IMR-90 (cell line): ENCODE data around the gene GSS.

Experiments used
- BHLHE40 ChIP-seq: fragments of 150-350 bp; IDR thresholded peaks from 2 replicates; pipeline ENCODE4 v1.6.1; 2016; ENCODE audit warnings: mild to moderate bottlenecking, low read depth, low read length
- CEBPB ChIP-seq: IDR thresholded peaks from 2 replicates; pipeline ENCODE4 v1.6.1; 2012; ENCODE audit warnings: low read depth, low read length, improper control_type of control experiment
- MAFK ChIP-seq: IDR thresholded peaks from 2 replicates; pipeline ENCODE4 v1.6.1; 2012; ENCODE audit warnings: low read depth, low read length, improper control_type of control experiment
- POLR2A ChIP-seq: IDR thresholded peaks from 2 replicates; pipeline ENCODE4 v1.6.1; 2012; ENCODE audit warnings: mild to moderate bottlenecking, low read depth, low read length
- RAD21 ChIP-seq: IDR thresholded peaks from 2 replicates; pipeline ENCODE4 v1.6.1; 2012; ENCODE audit warnings: low read length, improper control_type of control experiment
- RCOR1 ChIP-seq: IDR thresholded peaks from 2 replicates; pipeline ENCODE4 v1.6.1; 2012; ENCODE audit warnings: mild to moderate bottlenecking, low read length, improper control_type of control experiment; ENCODE audit not compliant: insufficient replicate concordance
- RFX5 ChIP-seq: IDR thresholded peaks from 2 replicates; pipeline ENCODE4 v1.8.0; 2012; ENCODE audit warnings: low read depth, mild to moderate bottlenecking, low read length, moderate library complexity
- SMC3 ChIP-seq: fragments of 150-350 bp; IDR thresholded peaks from 2 replicates; pipeline ENCODE4 v1.6.1; 2016; ENCODE audit warnings: low read depth, mild to moderate bottlenecking, antibody characterized with exemption, low read length, moderate library complexity
- TF ChIP-seq, protein P1 (sequence below): conservative IDR thresholded peaks from 2 replicates; pipeline ENCODE4 v1.5.1; 2012; ENCODE audit warnings: mild to moderate bottlenecking, low read depth, low read length, improper control_type of control experiment
- TF ChIP-seq, protein P2 (sequence below): fragments of 150-350 bp; IDR thresholded peaks from 2 replicates; pipeline ENCODE4 v1.6.1; 2016; ENCODE audit warnings: low read depth, mild to moderate bottlenecking, low read length, moderate library complexity, borderline replicate concordance

DNA sequence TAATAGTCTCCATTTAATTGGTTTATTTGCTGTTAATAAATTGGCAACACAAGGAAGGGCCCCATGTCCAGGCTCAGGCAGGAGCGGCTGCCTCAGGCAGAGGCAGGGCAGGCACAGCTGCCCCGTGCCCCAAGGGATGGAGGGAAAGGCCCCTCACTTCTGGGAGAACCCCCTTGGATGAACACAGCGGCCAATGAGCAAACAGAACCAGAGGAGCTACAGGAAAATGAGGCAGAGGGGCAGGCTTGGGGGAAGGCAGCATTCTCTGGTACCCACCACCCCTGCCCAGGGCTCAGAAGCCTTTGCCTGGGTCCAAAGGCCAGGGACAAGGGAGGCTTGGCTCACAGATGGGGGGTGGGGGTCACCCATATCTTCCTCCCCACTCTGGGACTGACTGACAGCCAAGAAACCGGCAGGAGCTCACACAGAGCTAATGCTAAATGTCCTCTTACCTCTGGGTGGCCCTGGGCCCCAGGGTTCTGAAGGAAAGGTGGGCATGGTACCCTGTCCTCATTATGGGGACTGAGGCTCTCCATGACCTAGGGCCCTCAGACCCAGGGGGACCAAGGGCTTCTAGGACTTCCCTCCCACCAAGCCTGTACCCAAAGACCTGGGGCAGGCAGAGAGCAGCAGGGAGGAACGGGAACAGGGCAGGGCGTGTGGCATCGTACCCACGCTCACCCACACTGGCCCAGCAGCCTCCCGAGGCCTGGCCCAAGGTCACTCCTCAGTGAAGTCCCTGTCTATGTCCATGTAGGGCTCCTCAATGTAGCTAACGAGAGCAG, 47.0 kb upstream of the GSS start:
- TF ChIP-seq POLR2A: no peak
- no peak for TF ChIP-seq RAD21
- TF ChIP-seq, protein P1, sequence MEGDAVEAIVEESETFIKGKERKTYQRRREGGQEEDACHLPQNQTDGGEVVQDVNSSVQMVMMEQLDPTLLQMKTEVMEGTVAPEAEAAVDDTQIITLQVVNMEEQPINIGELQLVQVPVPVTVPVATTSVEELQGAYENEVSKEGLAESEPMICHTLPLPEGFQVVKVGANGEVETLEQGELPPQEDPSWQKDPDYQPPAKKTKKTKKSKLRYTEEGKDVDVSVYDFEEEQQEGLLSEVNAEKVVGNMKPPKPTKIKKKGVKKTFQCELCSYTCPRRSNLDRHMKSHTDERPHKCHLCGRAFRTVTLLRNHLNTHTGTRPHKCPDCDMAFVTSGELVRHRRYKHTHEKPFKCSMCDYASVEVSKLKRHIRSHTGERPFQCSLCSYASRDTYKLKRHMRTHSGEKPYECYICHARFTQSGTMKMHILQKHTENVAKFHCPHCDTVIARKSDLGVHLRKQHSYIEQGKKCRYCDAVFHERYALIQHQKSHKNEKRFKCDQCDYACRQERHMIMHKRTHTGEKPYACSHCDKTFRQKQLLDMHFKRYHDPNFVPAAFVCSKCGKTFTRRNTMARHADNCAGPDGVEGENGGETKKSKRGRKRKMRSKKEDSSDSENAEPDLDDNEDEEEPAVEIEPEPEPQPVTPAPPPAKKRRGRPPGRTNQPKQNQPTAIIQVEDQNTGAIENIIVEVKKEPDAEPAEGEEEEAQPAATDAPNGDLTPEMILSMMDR: no peak
- TF ChIP-seq BHLHE40: no peak
- TF ChIP-seq, protein P2, sequence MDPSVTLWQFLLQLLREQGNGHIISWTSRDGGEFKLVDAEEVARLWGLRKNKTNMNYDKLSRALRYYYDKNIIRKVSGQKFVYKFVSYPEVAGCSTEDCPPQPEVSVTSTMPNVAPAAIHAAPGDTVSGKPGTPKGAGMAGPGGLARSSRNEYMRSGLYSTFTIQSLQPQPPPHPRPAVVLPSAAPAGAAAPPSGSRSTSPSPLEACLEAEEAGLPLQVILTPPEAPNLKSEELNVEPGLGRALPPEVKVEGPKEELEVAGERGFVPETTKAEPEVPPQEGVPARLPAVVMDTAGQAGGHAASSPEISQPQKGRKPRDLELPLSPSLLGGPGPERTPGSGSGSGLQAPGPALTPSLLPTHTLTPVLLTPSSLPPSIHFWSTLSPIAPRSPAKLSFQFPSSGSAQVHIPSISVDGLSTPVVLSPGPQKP: no peak
- no peak for TF ChIP-seq MAFK
- TF ChIP-seq RCOR1: no peak
- TF ChIP-seq CEBPB: no peak
- TF ChIP-seq SMC3: no peak
- no peak for TF ChIP-seq RFX5
